ENCODE data around the gene MAP7D3. TPM values are rescaled to one million over a fixed set of nuclear protein-coding genes. Genes with fewer than 3 reads are reported as not detected.

MAP7D3 gene
- total and polyA plus RNA-seq, 7 donors: 4.6 to 14.8 (median 8.0) TPM

- no peak overlapping the region for H3K27ac ChIP-seq
- no peak for DNase-seq
- no peaks in the 10 kb centered on the region for H3K27me3 ChIP-seq (ENCODE audit: insufficient read depth in 3 of 3, low read length in 2 of 3)
- no peaks in the 10 kb centered on the region for H3K9me3 ChIP-seq
- intact Hi-C loops (cut with DNase I): no loop called here
- H3K36me3 ChIP-seq (ENCODE audit: insufficient read depth in 1 of 2, low read depth in 1 of 2): peaks cover 0 to 72% of the 10 kb centered on the region in 2 donors
- no peaks in the 10 kb centered on the region for H3K4me1 ChIP-seq
- H3K4me3 ChIP-seq: no peak overlapping the region
- ATAC-seq: no peak
- TF ChIP-seq CTCF (IDR thresholded peaks at IDR 0.05): no peak
Observed at GRCh38 chrX:136227074-136227473, 24.1 kb downstream of the MAP7D3 start.

GRCh38 chrX:136221851-136222513 is 29.2 kb downstream of the MAP7D3 start:
- peaks cover 0 to 89% of the 10 kb centered on the region in 2 donors for H3K36me3 ChIP-seq (ENCODE audit: insufficient read depth in 1 of 2, low read depth in 1 of 2)
- intact Hi-C loops (cut with DNase I): no loop called here

GRCh38 chrX:136220951-136221350 is 30.2 kb downstream of the MAP7D3 start:
- Histone ChIP-seq H3K36me3 (ENCODE audit: insufficient read depth in 1 of 2, low read depth in 1 of 2) (peaks cover 0 to 82% of the 10 kb centered on the region in 2 donors), H3K27me3 (ENCODE audit: insufficient read depth in 3 of 3, low read length in 2 of 3) (no peaks in the 10 kb centered on the region), H3K27ac (no peak overlapping the region), H3K9me3 (no peaks in the 10 kb centered on the region), H3K4me1 (no peaks in the 10 kb centered on the region), H3K4me3 (no peak overlapping the region)
- 68 to 93% (median 90%) methylated on average over 3 of the region's 3 CpGs for WGBS, 3 donors
- no peak for TF ChIP-seq CTCF (IDR thresholded peaks at IDR 0.05)
- ATAC-seq (no peak), DNase-seq (no peak)
- intact Hi-C loops (cut with DNase I): no loop called here

More at GRCh38 chrX:136221851-136222513, 29.2 kb downstream of the MAP7D3 start:
- Histone ChIP-seq H3K4me1 (no peaks in the 10 kb centered on the region), H3K4me3 (no peak overlapping the region), H3K9me3 (no peaks in the 10 kb centered on the region), H3K27ac (no peak overlapping the region), H3K27me3 (ENCODE audit: insufficient read depth in 3 of 3, low read length in 2 of 3) (no peaks in the 10 kb centered on the region)
- DNase-seq (no peak), ATAC-seq (no peak)
- TF ChIP-seq CTCF (IDR thresholded peaks at IDR 0.05): no peak
- WGBS, 3 donors: 81 to 100% (median 98%) methylated on average over 3 of the region's 3 CpGs

- H3K27ac ChIP-seq: no peak overlapping the region
- DNase-seq (no peak), ATAC-seq (no peak)
- no peaks in the 10 kb centered on the region for H3K9me3 ChIP-seq
- H3K36me3 ChIP-seq (ENCODE audit: insufficient read depth in 1 of 2, low read depth in 1 of 2): peaks cover 0 to 78% of the 10 kb centered on the region in 2 donors
- no peaks in the 10 kb centered on the region for H3K27me3 ChIP-seq (ENCODE audit: insufficient read depth in 3 of 3, low read length in 2 of 3)
- TF ChIP-seq CTCF (IDR thresholded peaks at IDR 0.05): no peak
- WGBS, 3 donors: 76 to 96% (median 94%) methylated on average over 4 of the region's 4 CpGs
- intact Hi-C loops (cut with DNase I): no loop called here
- H3K4me3 ChIP-seq: no peak overlapping the region
- H3K4me1 ChIP-seq: no peaks in the 10 kb centered on the region
Observed at GRCh38 chrX:136220540-136220939, 30.7 kb downstream of the MAP7D3 start.

- 69 to 89% (median 82%) methylated on average over 5 of the region's 5 CpGs for WGBS, 3 donors
- DNase-seq (no peak), ATAC-seq (no peak)
- intact Hi-C loops (cut with DNase I): no loop called here
- no peak overlapping the region for H3K4me3 ChIP-seq
- H3K27me3 ChIP-seq (ENCODE audit: insufficient read depth in 3 of 3, low read length in 2 of 3): no peaks in the 10 kb centered on the region
- TF ChIP-seq CTCF (IDR thresholded peaks at IDR 0.05): no peak
- H3K27ac ChIP-seq: no peak overlapping the region
- no peaks in the 10 kb centered on the region for H3K9me3 ChIP-seq
- peaks cover 0 to 71% of the 10 kb centered on the region in 2 donors for H3K36me3 ChIP-seq (ENCODE audit: insufficient read depth in 1 of 2, low read depth in 1 of 2)
- H3K4me1 ChIP-seq: no peaks in the 10 kb centered on the region
Observed at GRCh38 chrX:136219893-136220292, 31.3 kb downstream of the MAP7D3 start.
